Astrocyte (in vitro differentiated cells and primary cell): ENCODE measurements around the gene RNGTT.
"Not testable (repeated sequence)": the region's sequence is repeated elsewhere in the genome, so short reads cannot be mapped to it uniquely, and the experiment has no call there.

Experiments
- EZH2 ChIP-seq: IDR thresholded peaks from 2 replicates; pipeline ENCODE4 v1.6.1; 2012; ENCODE audit warnings: mild to moderate bottlenecking, low read length, inconsistent platforms; ENCODE audit not compliant: insufficient read depth
- TF ChIP-seq, protein P1 (sequence below): IDR thresholded peaks from 2 replicates; pipeline ENCODE4 v1.5.1; 2011; ENCODE audit warnings: low read depth, mild to moderate bottlenecking, inconsistent platforms, low read length, moderate library complexity; ENCODE audit not compliant: insufficient read depth

DNA sequence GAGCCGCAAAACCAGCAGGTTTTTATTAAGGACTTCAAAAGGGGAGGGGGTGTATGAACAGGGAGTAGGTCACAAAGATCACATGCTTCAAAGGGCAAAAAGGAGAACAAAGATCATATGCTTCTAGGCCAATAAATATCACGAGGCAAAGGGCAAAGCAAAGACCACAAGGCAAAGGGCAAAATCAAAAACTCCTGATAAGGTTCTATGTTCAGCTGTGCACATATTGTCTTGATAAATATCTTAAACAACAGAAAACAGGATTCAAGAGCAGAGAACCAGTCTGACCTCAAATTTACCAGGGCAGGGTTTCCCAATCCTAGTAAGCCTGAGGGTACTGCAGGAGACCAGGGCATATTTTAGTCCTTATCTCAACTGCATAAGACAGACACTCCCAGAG lies 5.8 kb upstream of the RNGTT start:
- TF ChIP-seq, protein P1, sequence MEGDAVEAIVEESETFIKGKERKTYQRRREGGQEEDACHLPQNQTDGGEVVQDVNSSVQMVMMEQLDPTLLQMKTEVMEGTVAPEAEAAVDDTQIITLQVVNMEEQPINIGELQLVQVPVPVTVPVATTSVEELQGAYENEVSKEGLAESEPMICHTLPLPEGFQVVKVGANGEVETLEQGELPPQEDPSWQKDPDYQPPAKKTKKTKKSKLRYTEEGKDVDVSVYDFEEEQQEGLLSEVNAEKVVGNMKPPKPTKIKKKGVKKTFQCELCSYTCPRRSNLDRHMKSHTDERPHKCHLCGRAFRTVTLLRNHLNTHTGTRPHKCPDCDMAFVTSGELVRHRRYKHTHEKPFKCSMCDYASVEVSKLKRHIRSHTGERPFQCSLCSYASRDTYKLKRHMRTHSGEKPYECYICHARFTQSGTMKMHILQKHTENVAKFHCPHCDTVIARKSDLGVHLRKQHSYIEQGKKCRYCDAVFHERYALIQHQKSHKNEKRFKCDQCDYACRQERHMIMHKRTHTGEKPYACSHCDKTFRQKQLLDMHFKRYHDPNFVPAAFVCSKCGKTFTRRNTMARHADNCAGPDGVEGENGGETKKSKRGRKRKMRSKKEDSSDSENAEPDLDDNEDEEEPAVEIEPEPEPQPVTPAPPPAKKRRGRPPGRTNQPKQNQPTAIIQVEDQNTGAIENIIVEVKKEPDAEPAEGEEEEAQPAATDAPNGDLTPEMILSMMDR: not testable (repeated sequence)
- not testable (repeated sequence) for TF ChIP-seq EZH2
